Neural crest cell (in vitro differentiated cells): Measurements from ENCODE around the gene AGMO. TPM values are rescaled to one million over a fixed set of nuclear protein-coding genes. Genes with fewer than 3 reads are reported as not detected.

Experiments
- DNase-seq: peaks from one replicate; pipeline ENCODE4 v3.0.0; 2021; ENCODE audit warnings: low read depth, mixed read lengths, low spot score
- H3K27ac Mint-ChIP-seq: one replicate; pipeline ENCODE4 v1.8.0; 2021; ENCODE audit warnings: mild to moderate bottlenecking, mixed read lengths; ENCODE audit not compliant: unreplicated experiment
- H3K27me3 Mint-ChIP-seq: 2 replicates; pipeline ENCODE4 v1.8.0; 2021; ENCODE audit warnings: low read depth, mild to moderate bottlenecking, mixed read lengths
- H3K36me3 Mint-ChIP-seq: 2 replicates; pipeline ENCODE4 v1.8.0; 2021; ENCODE audit warnings: low read depth, mild to moderate bottlenecking, mixed read lengths
- H3K4me1 Mint-ChIP-seq: 2 replicates; pipeline ENCODE4 v1.8.0; 2021; ENCODE audit warnings: mixed read lengths
- H3K4me3 Mint-ChIP-seq: one replicate; pipeline ENCODE4 v1.8.0; 2021; ENCODE audit warnings: mild to moderate bottlenecking, mixed read lengths
- H3K9me3 Mint-ChIP-seq: 2 replicates; pipeline ENCODE4 v1.8.0; 2021; ENCODE audit warnings: mixed read lengths
- total RNA-seq: library from RNA; stranded (reverse); gene quantifications from 2 replicates; pipeline ENCODE4 v1.2.1, GENCODE V29; 2021
- TF ChIP-seq, protein P1 (sequence below): fragments of 200-600 bp; sonication (generic); conservative IDR thresholded peaks from 2 replicates; pipeline ENCODE4 v1.5.0; 2021; ENCODE audit warnings: antibody characterized with exemption, mild to moderate bottlenecking

Gene AGMO
- total RNA-seq, 1 donor from 2014 or later = 0.51 TPM

DNA sequence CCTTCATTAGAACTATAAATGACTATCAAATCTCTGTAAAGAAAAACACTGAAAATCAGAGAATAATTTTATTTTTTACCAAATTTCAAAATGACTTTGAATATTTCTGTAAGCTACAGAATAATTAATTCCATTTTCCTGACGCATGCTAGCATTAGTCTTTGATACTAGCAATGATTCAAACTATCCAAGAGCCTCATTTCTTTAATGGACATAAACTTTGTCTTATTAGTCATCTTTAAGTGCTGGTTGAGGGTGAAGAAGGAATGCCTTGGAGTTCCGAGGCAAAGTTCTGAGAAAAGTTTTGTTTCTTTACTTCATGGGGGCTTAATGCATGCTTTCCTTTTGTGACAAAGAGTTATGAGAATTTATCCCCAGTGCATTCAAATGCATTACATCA lies 137.3 kb downstream of the AGMO start:
- Mint-ChIP-seq H3K4me3 (no peak overlapping the region), H3K9me3 (no peaks in the 10 kb centered on the region), H3K36me3 (no peaks in the 10 kb centered on the region), H3K27me3 (no peaks in the 10 kb centered on the region), H3K4me1 (no peaks in the 10 kb centered on the region), H3K27ac (no peak overlapping the region)
- TF ChIP-seq, protein P1, sequence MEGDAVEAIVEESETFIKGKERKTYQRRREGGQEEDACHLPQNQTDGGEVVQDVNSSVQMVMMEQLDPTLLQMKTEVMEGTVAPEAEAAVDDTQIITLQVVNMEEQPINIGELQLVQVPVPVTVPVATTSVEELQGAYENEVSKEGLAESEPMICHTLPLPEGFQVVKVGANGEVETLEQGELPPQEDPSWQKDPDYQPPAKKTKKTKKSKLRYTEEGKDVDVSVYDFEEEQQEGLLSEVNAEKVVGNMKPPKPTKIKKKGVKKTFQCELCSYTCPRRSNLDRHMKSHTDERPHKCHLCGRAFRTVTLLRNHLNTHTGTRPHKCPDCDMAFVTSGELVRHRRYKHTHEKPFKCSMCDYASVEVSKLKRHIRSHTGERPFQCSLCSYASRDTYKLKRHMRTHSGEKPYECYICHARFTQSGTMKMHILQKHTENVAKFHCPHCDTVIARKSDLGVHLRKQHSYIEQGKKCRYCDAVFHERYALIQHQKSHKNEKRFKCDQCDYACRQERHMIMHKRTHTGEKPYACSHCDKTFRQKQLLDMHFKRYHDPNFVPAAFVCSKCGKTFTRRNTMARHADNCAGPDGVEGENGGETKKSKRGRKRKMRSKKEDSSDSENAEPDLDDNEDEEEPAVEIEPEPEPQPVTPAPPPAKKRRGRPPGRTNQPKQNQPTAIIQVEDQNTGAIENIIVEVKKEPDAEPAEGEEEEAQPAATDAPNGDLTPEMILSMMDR = no peak
- no peak for DNase-seq

GRCh38 chr7:15419596-15419995 lies 142.2 kb downstream of the AGMO start:
- Mint-ChIP-seq H3K27me3 (no peaks in the 10 kb centered on the region), H3K4me3 (no peak overlapping the region), H3K36me3 (no peaks in the 10 kb centered on the region), H3K4me1 (no peaks in the 10 kb centered on the region), H3K9me3 (peaks cover 4% of the 10 kb centered on the region), H3K27ac (no peak overlapping the region)
- no peak for DNase-seq
- TF ChIP-seq, protein P1 = no peak

DNA sequence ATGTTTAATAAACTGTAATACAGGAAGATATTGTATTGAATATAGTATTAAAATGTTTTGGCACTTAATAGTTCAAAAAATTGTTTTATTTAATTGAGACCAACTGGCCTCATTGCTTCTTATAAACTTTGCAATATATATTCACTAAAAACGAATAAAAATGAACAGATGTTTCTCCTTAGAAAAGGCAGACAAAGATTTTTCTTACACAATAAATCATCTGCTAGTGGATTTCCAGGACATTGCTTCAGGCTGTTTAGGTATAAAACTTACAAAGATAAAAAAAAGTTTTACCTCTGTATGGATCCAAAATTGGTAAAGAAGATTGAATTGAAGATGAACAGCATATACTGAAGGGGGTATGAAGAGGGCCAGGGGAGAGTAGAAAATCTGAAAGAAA lies 143.6 kb downstream of the AGMO start:
- H3K27ac Mint-ChIP-seq = no peak overlapping the region

DNA sequence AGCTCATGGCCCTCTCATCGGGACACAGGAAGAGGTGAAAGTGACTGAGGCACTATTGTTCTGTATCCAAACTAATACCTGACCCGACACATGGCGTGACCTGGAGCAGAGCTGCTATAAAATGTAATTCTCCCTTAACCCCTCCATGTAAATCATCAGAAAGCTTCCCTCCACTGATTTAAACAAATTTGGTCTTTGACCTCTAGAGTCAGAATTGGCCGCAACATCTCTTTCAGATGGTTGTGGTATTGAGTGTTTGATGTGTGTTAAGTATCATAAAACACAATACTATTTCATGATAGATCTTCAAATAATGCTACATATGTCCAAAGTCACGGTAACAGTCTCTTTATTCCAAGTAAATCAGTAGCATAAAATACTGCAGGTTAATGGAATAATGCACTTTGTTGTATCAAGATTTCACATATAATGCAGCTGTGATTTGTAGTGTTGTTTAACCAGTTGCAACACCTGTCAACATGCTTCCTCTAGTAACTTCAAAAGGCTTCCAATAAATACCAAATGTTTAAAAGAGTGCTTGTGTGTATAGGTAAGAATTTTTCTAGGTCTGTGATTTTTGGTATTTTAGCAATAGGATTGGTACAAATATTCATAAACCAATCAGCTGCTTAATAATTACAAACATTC lies 144.3 kb downstream of the AGMO start:
- TF ChIP-seq, protein P1 = no peak
- no peaks in the 10 kb centered on the region for H3K4me1 Mint-ChIP-seq
- H3K36me3 Mint-ChIP-seq = no peaks in the 10 kb centered on the region
- H3K9me3 Mint-ChIP-seq = peaks cover 7% of the 10 kb centered on the region
- DNase-seq = no peak
- H3K27ac Mint-ChIP-seq = no peak overlapping the region
- no peaks in the 10 kb centered on the region for H3K27me3 Mint-ChIP-seq
- H3K4me3 Mint-ChIP-seq = no peak overlapping the region

More for the DNA sequence above, 143.6 kb downstream of the AGMO start:
- no peaks in the 10 kb centered on the region for H3K4me1 Mint-ChIP-seq
- no peak overlapping the region for H3K4me3 Mint-ChIP-seq
- H3K36me3 Mint-ChIP-seq = no peaks in the 10 kb centered on the region
- TF ChIP-seq, protein P1 = no peak
- DNase-seq = no peak
- peaks cover 7% of the 10 kb centered on the region for H3K9me3 Mint-ChIP-seq
- no peaks in the 10 kb centered on the region for H3K27me3 Mint-ChIP-seq

DNA sequence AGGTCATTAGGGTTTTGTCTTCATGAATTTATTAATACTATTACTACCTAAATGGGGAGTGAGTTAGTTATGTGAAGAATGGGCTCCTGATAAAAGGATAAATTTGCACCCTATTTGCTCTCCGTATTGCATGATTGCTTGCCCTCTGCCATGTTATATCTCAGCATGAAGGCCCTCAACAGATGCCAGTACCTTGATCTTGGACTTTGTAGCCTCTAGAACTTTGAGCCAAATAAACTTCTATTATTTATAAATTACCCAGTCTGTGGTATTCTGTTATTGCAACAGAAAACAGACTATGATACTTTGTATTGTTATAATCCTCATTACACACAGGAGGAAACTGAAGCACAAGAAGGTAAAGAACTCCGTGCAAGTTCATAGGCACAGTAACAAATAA lies 150.8 kb downstream of the AGMO start:
- H3K9me3 Mint-ChIP-seq = peaks cover 2% of the 10 kb centered on the region
- TF ChIP-seq, protein P1 = no peak
- no peak overlapping the region for H3K4me3 Mint-ChIP-seq
- no peak overlapping the region for H3K27ac Mint-ChIP-seq
- no peak for DNase-seq
- H3K27me3 Mint-ChIP-seq = no peaks in the 10 kb centered on the region
- no peaks in the 10 kb centered on the region for H3K4me1 Mint-ChIP-seq
- H3K36me3 Mint-ChIP-seq = peaks cover 3% of the 10 kb centered on the region
